NCI-H2196 (cell line): ENCODE measurements around the gene NKAP.
A peak's percentile ranks its signal among the peaks of the same experiment; 100 is the strongest.
"Not testable (repeated sequence)": the region's sequence is repeated elsewhere in the genome, so short reads cannot be mapped to it uniquely, and the experiment has no call there.

Source experiments
- DNase-seq: peaks from one replicate; lab custom pipeline; 2025; ENCODE audit not compliant: unreplicated experiment; lab: John Stamatoyannopoulos, UW

The NKAP gene

GRCh38 chrX:119941336-119941735 is 2.2 kb downstream of the NKAP start:
- no peak for DNase-seq

DNA sequence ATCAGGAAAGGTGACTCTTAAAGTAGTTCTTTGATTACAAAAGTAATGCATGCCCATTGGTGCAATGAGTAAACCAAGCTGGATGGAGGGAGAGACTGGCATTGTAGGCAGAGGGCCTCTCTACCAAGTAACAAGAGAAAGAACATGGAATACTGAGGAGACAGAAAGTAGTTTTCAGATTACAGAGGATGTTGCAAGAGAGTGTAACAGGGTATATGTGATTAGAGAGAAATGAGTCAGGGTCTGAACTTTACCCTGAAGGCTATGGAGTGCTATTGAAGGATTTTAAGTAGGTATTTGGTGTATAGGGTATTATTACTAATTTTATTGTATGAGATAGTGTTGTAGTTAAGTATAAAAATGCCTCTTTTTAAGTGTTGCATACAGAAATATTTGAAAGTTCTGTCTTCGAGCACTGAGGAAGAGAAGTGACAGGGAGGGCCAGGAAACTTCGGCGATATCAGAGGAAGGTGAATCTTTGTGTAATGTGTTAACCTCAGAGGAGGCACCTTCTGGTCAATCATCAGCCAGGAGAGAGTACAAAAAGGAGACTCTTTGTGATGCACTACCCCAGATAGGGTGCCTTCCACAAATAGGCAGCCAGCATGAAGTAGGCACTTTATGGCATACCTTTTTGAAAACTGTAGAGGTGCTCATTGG is 8.2 kb downstream of the NKAP start:
- DNase-seq, result no peak

DNA sequence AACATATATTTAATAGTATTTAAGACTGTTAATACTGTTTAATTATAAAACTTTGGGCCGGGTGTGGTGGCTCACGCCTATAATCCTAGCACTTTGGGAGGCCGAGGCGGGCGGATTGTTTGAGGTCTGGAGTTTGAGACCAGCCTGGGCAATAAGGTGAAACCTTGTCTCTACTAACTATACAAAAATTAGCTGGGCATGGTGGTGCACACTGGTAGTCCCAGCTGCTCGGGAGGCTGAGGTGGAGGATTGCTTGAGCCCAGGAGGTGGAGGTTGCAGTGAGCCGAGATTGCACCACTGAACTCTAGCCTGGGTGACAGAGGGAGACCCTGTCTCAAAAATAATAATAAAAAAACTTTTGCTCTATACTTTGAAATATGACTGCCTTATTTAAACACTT is 21.2 kb downstream of the NKAP start:
- not testable (repeated sequence) for DNase-seq

GRCh38 chrX:119919835-119920585 is 23.5 kb downstream of the NKAP start:
- no peak for DNase-seq

DNA sequence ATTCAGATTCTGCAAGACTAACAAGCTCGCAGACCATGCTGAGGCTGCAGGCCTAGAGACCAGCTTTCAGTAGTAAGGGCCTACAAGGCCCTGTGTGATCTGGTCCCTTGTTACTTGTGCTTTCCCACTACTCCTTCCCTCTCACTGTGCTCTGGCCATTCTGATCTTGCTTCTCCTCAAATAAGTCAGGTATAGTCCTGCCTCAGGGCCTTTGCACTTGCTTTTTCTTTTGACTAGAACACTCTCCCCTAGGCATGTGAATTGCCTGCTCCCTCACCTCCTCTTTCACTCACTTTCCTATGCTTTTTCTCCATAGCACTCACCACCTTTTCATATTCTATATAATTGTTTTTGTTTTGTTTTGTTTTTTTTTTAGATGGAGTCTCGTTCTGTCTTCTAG is 25.7 kb downstream of the NKAP start:
- DNase-seq, result no peak

GRCh38 chrX:119916310-119916709 is 27.2 kb downstream of the NKAP start:
- no peak for DNase-seq

- DNase-seq, result no peak
Observed at GRCh38 chrX:119900976-119901375, 42.6 kb downstream of the NKAP start.

DNA sequence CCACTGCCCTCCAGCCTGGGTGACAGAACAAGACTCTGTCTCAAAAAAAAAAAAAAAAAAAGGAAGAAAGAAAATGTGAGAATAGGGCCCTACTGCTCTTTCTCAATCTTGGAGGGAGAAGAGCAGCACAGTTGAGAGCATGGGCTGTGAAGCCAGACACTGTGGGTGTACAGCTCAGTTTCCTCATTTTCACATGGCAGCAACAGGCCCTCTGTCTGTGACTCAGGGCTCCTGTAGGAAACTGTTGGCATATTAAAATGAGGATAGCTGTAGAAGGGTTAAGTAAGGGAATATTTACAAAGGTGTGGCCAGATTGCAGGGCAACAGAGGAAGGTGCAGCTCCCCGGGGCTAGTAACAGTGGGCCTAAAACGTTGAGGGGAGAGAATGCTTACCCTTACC is 44.4 kb downstream of the NKAP start:
- DNase-seq, result no peak

DNA sequence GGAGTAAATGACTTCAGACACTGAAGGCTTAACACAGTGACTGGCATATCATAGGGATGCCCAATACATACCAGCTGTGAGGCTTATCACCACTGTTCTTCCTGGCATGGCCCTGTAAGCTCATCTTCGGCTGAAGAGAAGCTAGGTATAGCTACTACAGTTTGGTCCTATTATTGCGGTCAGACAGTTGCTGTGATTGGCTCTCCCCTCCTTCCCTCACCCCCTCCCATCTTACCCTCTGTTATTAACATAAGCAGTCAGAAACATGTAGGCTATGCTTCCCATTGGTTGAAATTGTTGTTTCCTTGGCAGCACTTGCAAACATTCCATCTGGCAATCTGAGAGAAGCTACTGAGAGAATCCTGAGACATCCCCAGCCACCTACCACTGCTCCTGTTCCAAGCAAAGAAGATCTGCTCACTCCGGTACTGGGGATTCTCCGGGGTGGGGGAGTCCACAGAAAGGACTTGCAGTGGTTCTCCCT is 47.7 kb downstream of the NKAP start, which contains the start of gene AKAP14:
TSS of gene AKAP14 (plus strand) at position 51 of the 484 bp plus-strand sequence. CDS start 7,331 bp downstream, outside the sequence.
- DNase-seq, result no peak

DNA sequence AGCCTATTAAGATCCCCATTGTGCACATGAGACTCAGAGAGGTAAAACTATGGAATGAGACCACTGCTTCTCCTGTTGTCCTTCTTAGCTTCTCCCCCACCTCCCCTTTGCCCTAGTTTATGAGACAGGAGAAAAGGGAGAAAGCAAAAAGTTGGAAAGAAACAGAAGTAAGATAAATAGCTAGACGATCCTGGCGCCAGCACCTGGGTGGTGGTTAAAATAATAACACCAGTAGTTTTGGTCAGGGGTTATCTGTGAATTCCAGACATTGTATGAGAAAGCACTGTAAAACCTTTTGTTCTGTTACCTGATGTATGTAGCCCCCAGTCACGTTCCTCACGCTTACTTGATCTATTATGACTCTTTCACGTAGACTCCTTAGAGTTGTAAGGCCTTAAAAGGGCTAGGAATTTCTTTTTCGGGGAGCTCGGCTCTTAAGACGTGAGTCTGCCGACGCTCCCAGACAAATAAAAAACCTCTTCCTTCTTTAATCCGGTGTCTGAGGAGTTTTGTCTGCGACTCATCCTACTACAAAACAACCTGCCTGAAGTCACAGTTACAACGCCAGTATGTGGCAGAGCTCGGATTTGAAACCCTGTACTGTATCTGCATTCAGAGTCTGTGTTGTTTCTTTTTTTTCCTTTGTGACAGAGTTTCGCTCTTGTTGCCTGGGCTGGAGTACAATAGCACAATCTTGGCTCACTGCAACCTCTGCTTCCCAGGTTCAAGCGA is 51.4 kb downstream of the NKAP start:
- DNase-seq, result not testable (repeated sequence)

DNA sequence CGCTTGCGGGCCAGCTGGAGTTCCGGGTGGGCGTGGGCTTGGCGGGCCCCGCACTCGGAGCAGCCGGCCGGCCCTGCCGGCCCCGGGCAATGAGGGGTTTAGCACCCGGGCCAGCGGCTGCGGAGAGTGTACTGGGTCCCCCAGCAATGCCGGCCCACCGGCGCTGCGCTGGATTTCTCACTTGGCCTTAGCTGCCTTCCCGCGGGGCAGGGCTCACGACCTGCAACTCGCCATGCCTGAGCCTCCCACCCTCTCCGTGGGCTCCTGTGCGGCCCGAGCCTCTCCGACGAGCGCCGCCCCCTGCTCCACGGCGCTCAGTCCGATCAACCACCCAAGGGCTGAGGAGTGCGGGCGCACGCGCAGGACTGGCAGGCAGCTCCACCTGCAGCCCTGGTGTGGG is 52.9 kb downstream of the NKAP start:
- DNase-seq, result not testable (repeated sequence)

- DNase-seq, result no peak
Observed at GRCh38 chrX:119887721-119888425, 55.7 kb downstream of the NKAP start.

DNA sequence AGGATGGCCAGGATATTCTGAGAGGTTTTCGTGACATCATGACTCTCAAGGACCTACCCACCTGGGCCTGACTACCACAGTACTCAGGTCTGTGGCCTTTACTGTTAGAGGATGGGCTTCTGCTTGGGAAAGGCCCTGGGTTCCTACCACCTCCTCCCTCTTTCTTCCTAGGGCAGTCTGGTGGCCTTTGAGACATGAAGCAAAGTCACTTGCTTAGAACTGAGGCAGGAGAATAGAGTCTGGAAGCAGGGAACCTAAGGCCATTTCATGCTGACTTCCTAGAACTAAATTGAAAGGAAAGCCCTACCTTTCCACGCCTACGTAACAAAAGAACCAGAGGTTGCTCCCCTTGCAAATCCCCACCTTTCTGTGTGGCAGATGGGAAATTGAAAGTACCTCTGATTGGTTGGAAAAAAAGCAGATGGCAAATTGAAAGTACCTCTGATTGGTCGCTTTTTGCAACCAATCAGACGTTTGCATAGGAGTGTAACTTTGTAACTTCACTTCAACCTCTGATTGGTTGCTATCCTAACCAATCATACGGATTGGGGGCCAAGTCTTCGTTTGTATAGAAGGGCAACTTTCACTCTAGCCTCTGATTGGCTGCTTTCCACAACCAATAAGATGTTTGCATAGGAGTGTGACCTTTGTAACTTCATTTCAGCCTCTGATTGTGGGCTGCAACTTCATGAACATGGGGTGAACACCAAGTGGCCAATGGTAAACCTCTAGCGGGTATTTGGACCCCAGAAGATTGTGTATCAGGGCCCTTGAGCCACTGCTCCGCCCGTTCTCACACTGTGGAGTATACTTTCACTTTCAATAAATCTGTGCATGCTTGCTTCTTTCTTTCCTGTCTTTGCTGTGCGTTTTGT is 57.8 kb downstream of the NKAP start:
- DNase-seq, result no peak

GRCh38 chrX:119880552-119881437 is 62.8 kb downstream of the NKAP start:
- peak; percentile 42 for DNase-seq

GRCh38 chrX:119880076-119880475 is 63.5 kb downstream of the NKAP start:
- no peak for DNase-seq

GRCh38 chrX:119878740-119879139 is 64.8 kb downstream of the NKAP start:
- DNase-seq, result no peak

- peak; percentile 73 for DNase-seq
Observed at GRCh38 chrX:119871599-119872395, 71.8 kb downstream of the NKAP start, which contains the start of the genes NDUFA1 and RNF113A. Gene NDUFA1, plus strand, starts transcription at chrX:119871832. Its CDS starts 80 bp downstream, at chrX:119871912. Gene RNF113A, minus strand, starts transcription at chrX:119871733. Its CDS starts 120 bp downstream, at chrX:119871613.

DNA sequence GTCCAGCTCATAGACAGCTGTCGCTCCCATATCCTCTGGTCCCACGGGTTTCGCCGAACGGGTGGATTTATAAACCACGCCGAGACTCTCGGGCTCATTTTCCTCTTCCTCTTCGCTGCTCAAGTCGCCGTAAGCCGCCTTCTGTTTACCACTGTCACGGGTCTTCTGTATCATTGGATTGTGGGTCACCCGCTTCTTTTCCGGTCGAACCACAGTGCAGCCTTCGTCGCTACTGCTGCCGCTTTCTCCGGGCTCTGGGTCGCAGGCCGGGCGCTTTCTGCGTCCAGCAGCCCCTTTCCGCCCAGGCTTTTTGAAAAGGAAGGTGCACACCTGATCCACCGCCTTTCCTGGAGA is 72.3 kb downstream of the NKAP start:
- no peak for DNase-seq
